ENCODE data around the gene NOL3.

NOL3 gene

GRCh38 chr16:67157106-67157748 lies 13.1 kb upstream of the NOL3 start:
- H3K27ac Mint-ChIP-seq: no peak overlapping the region
- H3K27me3 Mint-ChIP-seq (ENCODE audit: low read depth, poor library complexity): peaks cover 100% of the 10 kb centered on the region
- peaks cover 4% of the 10 kb centered on the region for H3K9me3 Mint-ChIP-seq
- TF ChIP-seq, protein P1, sequence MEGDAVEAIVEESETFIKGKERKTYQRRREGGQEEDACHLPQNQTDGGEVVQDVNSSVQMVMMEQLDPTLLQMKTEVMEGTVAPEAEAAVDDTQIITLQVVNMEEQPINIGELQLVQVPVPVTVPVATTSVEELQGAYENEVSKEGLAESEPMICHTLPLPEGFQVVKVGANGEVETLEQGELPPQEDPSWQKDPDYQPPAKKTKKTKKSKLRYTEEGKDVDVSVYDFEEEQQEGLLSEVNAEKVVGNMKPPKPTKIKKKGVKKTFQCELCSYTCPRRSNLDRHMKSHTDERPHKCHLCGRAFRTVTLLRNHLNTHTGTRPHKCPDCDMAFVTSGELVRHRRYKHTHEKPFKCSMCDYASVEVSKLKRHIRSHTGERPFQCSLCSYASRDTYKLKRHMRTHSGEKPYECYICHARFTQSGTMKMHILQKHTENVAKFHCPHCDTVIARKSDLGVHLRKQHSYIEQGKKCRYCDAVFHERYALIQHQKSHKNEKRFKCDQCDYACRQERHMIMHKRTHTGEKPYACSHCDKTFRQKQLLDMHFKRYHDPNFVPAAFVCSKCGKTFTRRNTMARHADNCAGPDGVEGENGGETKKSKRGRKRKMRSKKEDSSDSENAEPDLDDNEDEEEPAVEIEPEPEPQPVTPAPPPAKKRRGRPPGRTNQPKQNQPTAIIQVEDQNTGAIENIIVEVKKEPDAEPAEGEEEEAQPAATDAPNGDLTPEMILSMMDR (IDR thresholded peaks at IDR 0.05): no peak
- H3K4me3 Mint-ChIP-seq: no peak overlapping the region
- H3K36me3 Mint-ChIP-seq (ENCODE audit: low read depth): no peaks in the 10 kb centered on the region
- H3K4me1 Mint-ChIP-seq: peaks cover 9% of the 10 kb centered on the region
- no peak for DNase-seq

DNA sequence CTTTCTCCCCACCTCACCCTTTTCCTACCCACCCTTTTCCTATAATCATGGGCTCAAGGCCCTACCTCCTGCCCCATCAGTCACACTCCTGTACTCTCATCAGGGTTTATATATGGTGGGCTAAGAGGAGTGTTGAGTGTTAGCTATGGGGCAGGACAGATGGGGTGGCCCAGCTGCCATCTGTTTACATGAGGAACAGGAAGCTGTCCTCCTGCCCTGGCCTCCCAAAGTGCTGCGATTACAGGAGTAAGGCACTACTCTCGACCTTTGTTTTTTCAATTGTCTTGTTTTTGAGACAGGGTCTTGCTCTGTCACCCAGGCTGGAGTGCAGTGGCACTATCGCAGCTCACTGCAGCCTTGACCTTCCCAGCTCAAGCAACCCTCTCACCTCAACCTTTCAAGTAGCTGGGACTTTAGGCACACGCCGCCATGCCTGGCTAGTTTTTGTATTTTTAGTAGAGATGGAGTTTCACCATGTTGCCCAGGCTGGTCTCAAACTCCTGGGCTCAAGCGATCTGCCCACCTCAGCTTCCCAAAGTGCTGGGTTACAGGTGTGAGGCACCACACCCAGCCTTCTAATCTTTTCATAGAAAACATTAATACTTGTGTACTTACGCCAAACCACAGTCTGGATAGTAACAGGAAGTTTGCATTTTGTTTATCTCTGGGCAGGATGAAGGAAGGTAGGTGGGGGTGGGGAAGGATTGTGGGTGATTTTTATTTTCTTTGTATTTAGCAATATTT lies 12.3 kb upstream of the NOL3 start:
- peak overlapping the region; percentile 66 for H3K4me3 Mint-ChIP-seq
- no peaks in the 10 kb centered on the region for H3K36me3 Mint-ChIP-seq (ENCODE audit: low read depth)
- no peak overlapping the region for H3K27ac Mint-ChIP-seq
- H3K9me3 Mint-ChIP-seq: peaks cover 4% of the 10 kb centered on the region
- DNase-seq: no peak
- TF ChIP-seq, protein P1 (IDR thresholded peaks at IDR 0.05): no peak
- H3K4me1 Mint-ChIP-seq: peaks cover 9% of the 10 kb centered on the region
- peaks cover 100% of the 10 kb centered on the region for H3K27me3 Mint-ChIP-seq (ENCODE audit: low read depth, poor library complexity)

DNA sequence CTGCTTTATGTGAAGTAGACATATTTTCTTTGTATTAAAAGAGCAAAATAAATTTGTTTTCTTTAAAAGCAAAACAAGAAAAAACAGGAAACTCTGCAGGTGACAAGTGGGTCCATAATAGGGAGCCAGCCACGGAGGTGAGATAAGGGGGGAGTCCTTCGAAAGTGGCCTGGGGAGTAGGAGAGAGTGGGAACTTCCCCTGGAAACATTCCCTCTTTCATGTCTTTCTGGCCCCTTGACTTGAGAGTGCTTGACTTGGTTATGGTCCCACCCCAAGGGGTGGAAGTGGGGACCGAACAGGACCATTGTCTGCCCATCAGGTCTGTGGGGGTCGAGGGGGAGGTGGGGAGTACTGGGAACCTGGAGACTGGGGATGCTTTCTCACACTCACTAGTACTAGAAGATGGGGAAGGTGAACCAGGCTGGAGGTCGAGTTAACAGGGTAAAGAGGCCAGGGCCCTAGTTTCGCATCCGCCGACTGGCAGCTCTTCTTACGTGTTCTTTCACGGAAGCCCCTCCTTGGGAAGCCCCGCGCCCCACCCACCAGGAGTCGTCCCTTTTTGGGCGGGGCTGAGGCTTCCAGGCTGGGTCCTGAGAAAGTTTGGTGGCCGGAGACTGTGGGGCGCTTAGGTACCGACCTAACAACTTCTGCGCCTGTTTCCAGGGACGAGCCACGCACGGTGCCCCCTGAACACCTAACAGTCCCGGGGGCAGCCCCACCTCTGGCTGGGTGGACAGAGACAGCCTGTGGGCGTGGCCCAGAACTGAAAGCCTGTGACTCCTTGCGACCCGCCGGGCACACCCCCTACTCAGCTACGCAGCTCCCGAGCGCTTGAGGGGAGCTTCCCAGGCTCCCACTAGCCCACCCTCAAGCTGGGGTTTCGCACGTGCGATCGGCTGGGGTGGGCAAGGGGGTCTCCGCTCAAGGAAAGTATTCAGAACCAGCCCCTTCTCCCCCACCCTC lies 11.4 kb upstream of the NOL3 start:
- DNase-seq: no peak
- Mint-ChIP-seq H3K4me1 (peaks cover 9% of the 10 kb centered on the region), H3K27me3 (ENCODE audit: low read depth, poor library complexity) (peaks cover 100% of the 10 kb centered on the region), H3K36me3 (ENCODE audit: low read depth) (no peaks in the 10 kb centered on the region), H3K4me3 (peak overlapping the region; percentile 66), H3K27ac (no peak overlapping the region), H3K9me3 (peaks cover 4% of the 10 kb centered on the region)
- TF ChIP-seq, protein P1 (IDR thresholded peaks at IDR 0.05): no peak

GRCh38 chr16:67161595-67162058 lies 8.7 kb upstream of the NOL3 start:
- H3K36me3 Mint-ChIP-seq (ENCODE audit: low read depth): no peaks in the 10 kb centered on the region
- peaks cover 99% of the 10 kb centered on the region for H3K27me3 Mint-ChIP-seq (ENCODE audit: low read depth, poor library complexity)
- no peak for DNase-seq
- H3K27ac Mint-ChIP-seq: no peak overlapping the region
- TF ChIP-seq, protein P1 (IDR thresholded peaks at IDR 0.05): no peak
- H3K4me3 Mint-ChIP-seq: no peak overlapping the region
- peaks cover 9% of the 10 kb centered on the region for H3K4me1 Mint-ChIP-seq
- peaks cover 4% of the 10 kb centered on the region for H3K9me3 Mint-ChIP-seq

DNA sequence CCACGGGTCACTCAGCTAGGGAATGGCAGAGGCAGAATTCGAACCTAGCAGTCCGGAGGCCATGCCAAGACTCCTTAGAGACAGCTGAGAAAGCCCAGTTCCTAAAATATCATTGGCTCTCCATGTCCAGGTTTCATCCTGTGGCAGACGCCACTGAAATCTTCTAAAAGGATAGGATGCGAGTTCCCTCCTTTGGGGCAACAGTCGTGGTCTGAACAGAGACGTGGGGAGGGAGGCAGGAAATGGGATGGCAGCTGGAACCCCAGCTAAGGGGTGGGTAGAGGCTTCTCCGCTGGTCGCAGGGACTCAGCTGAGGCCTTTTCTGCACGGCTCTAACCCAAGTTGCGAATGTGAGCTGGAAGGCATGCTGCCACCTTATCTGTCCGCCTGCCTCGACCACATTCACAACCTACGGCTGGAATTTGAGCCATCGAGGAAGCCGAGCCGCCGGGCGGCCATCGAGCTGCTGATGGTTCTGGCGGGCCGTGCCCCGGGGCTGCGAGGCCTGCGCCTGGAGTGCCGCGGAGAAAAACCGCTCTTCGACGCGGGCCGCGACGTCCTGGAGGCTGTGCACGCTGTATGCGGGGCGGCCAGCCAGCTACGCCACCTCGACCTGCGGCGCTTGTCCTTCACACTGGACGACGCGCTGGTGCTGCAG lies 7.7 kb upstream of the NOL3 start:
- DNase-seq: no peak
- Mint-ChIP-seq H3K4me1 (peaks cover 9% of the 10 kb centered on the region), H3K27ac (no peak overlapping the region), H3K4me3 (peak overlapping the region; percentile 52), H3K36me3 (ENCODE audit: low read depth) (no peaks in the 10 kb centered on the region), H3K9me3 (peaks cover 4% of the 10 kb centered on the region), H3K27me3 (ENCODE audit: low read depth, poor library complexity) (peaks cover 99% of the 10 kb centered on the region)
- TF ChIP-seq, protein P1 (IDR thresholded peaks at IDR 0.05): no peak
